HFF-Myc (cell line): ENCODE data around the gene PTPN7.
"Not testable (repeated sequence)": the region's sequence is repeated elsewhere in the genome, so short reads cannot be mapped to it uniquely, and the experiment has no call there.

Experiments used
- DNase-seq: peaks from one replicate; pipeline ENCODE4 v3.0.0-alpha.2; 2011; ENCODE audit warnings: low read depth; ENCODE audit errors: extremely low read depth
- H3K4me3 ChIP-seq: replicated peaks from 2 replicates; pipeline ENCODE4 v1.5.1; 2011; ENCODE audit warnings: low read depth, mild to moderate bottlenecking, control low read depth, low read length
- TF ChIP-seq, protein P1 (sequence below): IDR thresholded peaks from 2 replicates; pipeline ENCODE4 v1.5.1; 2012; ENCODE audit warnings: mild to moderate bottlenecking, low read depth, low read length, control low read depth; ENCODE audit errors: missing control alignments

The PTPN7 gene

GRCh38 chr1:202149566-202149965, 10.8 kb downstream of the PTPN7 start:
- no peak for DNase-seq
- no peak overlapping the region for H3K4me3 ChIP-seq
- TF ChIP-seq, protein P1, sequence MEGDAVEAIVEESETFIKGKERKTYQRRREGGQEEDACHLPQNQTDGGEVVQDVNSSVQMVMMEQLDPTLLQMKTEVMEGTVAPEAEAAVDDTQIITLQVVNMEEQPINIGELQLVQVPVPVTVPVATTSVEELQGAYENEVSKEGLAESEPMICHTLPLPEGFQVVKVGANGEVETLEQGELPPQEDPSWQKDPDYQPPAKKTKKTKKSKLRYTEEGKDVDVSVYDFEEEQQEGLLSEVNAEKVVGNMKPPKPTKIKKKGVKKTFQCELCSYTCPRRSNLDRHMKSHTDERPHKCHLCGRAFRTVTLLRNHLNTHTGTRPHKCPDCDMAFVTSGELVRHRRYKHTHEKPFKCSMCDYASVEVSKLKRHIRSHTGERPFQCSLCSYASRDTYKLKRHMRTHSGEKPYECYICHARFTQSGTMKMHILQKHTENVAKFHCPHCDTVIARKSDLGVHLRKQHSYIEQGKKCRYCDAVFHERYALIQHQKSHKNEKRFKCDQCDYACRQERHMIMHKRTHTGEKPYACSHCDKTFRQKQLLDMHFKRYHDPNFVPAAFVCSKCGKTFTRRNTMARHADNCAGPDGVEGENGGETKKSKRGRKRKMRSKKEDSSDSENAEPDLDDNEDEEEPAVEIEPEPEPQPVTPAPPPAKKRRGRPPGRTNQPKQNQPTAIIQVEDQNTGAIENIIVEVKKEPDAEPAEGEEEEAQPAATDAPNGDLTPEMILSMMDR, result no peak

- TF ChIP-seq, protein P1, result no peak
- DNase-seq, result no peak
- H3K4me3 ChIP-seq, result no peak overlapping the region
Observed at GRCh38 chr1:202148391-202148790, 12.0 kb downstream of the PTPN7 start.

- no peak overlapping the region for H3K4me3 ChIP-seq
- TF ChIP-seq, protein P1, result no peak
- DNase-seq, result no peak
Observed at GRCh38 chr1:202146993-202147392, 13.4 kb downstream of the PTPN7 start.

GRCh38 chr1:202146279-202146678, 14.1 kb downstream of the PTPN7 start:
- DNase-seq, result no peak
- H3K4me3 ChIP-seq, result no peak overlapping the region
- TF ChIP-seq, protein P1, result no peak

- H3K4me3 ChIP-seq, result not testable (repeated sequence)
Observed at GRCh38 chr1:202145744-202146140, 14.7 kb downstream of the PTPN7 start.

GRCh38 chr1:202145068-202145743, 15.2 kb downstream of the PTPN7 start:
- H3K4me3 ChIP-seq, result peak overlapping the region; percentile 83
- TF ChIP-seq, protein P1, result no peak
- DNase-seq, result no peak

More at GRCh38 chr1:202145744-202146140, 14.7 kb downstream of the PTPN7 start:
- DNase-seq, result not testable (repeated sequence)

DNA sequence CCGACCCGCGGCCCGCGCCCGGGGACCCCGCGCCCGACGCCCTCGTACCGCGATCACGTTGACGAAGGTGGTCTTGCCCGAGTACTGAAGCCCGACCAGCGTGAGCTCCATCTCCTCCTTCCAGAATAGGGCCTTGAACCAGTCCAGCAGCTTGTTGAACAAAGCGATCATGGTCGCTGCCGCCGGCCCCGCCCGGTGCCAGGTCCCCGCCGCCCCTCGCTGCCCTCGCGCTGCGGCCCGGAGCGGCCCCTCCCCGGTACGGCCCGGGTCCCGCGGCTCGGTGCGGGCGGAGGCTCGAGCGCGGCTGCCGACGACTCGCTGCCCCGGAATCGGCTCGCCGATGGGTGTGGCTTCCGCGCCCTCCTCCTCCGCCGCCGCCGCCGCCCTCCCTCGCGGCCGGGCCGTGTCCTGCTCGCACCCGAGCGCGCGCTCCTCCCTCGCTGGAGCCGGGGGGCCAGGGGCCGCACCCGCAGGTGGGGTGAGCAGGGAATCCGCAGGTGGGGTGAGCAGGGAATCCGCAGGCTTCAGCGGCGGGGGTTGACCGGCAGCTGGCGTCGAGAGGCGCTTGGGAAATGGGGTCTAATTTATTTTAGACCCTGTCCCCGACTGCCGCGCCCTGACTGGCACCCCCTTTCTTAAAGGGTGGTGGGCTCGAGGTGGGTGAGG, 15.9 kb downstream of the PTPN7 start, which contains the start of gene ARL8A:
ARL8A (minus strand) TSS at position 336 of the 666 bp plus-strand sequence; CDS start at position 171, 165 bp downstream.
- H3K4me3 ChIP-seq, result peak within 1 kb of the TSS; percentile 83
- TF ChIP-seq, protein P1, result no peak
- no peak for DNase-seq
